Diencephalon (tissue), 1 donor: ENCODE data around the gene RBMX. TPM values are rescaled to one million over a fixed set of nuclear protein-coding genes. Genes with fewer than 3 reads are reported as not detected.

Experiments
- small RNA-seq: library from RNA; depleted of rRNA; stranded (forward); fragments of <200 nt; gene quantifications from one replicate; pipeline ENCODE3, GENCODE V24; 2014
- total RNA-seq: library from RNA; depleted of rRNA; stranded (reverse); fragments of >200 nt; gene quantifications from one replicate; pipeline ENCODE4 v1.2.3, GENCODE V29; 2014

The RBMX gene
- total RNA-seq = 227 TPM

DNA sequence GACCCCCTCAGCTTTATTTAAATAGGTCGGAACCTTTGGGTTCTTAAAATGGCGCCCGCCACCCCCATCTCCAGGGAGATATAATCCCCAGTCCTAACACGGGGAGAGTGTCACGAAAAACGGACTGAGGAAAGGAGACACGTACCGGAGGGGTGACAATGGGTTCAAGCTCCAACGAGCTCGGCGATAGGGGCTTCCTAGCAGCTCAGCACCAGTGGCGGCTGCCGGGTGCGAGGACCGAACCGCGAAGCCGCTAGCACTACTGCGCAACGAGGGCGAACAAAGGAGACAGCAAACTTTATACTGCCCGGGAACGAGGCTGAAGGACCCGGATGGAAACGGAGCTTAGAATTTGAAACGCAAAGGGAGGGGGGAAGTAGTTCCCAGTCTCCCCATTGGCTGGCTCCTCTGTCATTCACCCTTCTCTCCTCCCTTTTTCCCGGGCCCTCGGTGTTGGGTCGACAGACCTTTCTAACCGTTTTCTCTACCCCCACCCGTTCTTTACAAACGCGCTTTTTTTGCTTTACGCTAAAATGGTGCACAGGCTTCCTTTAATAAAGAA, at the start of gene RBMX:
Gene RBMX (minus strand): TSS at position 274 of the 562 bp plus-strand sequence. CDS start 1,298 bp downstream, outside the sequence.

Small RNA genes lying within 50 kb of the gene (small RNA-seq; reads per million reads assigned to genes)
- not detected for gene SNORD61

Other genes starting within 250 kb of the RBMX start
- gene CD40LG, start 232.6 kb downstream of the RBMX start, total RNA-seq = not detected
- 26.8 TPM for gene ARHGEF6, start 99.8 kb downstream of the RBMX start, total RNA-seq
- 2.1 TPM for gene GPR101, start 153.3 kb upstream of the RBMX start, total RNA-seq